Heart left ventricle (tissue), 13 donors: ENCODE results near the gene BEST4.

Experiments used
- CTCF ChIP-seq, 12 donors: fragments of 200-600 bp; sonication (generic) in 4 of 12; IDR thresholded peaks; one replicate each; pipeline versions ENCODE4 v1.5.0 to v1.8.0; 2018 to 2022; ENCODE audit warnings: antibody characterized with exemption in 12 of 12, mild to moderate bottlenecking in 5 of 12
- POLR2A ChIP-seq, 2 donors: fragments of 450-650 bp; IDR thresholded peaks; one replicate each; pipeline ENCODE4 v1.6.1; 2017; ENCODE audit warnings: antibody characterized with exemption in 2 of 2, mild to moderate bottlenecking in 2 of 2, moderate library complexity in 2 of 2
- donor health status: ischemic (EF 13 %, LVEDD 7.1; RV severe dilation, severe dysfunction).
- donor health status: DM: no; HTN: yes; CAD: no.
- donor health status: DM: no; HTN: no; CAD: no.
- donor health status: ischemic (EF 25% LVEDD 6.9; RV normal size, moderate dysfunction).
- donor health status: ischemic (EF 25% LVEDD 5.7; RV mildly dilated, moderate dysfunction).
- donor health status: ischemic (EF 35%, LVEDD 5.7; RV mildly dilated, moderate dysfunction).
- donor health status: nonischemic (EF 11% LVEDD 7.7; RV severe dilation, severe dysfunction).
- donor health status: DM: yes; HTN: yes; CAD: no.
- donor health status: PGD.
- donor health status: ischemic (EF 29% LVEDD 5.4; RV normal size, mild dysfunction).
- donor health status: nonischemic (EF 23%, LVEDD 6.1; RV moderate dilation, normal function).

GRCh38 chr1:44786138-44786840 is 1.7 kb downstream of the BEST4 start:
- peak; percentile 93 to 99 (median 98) for TF ChIP-seq CTCF (IDR thresholded peaks at IDR 0.05)
- TF ChIP-seq POLR2A (IDR thresholded peaks at IDR 0.05), result no peak
